NT2/D1 (cell line): ENCODE data around the gene CFAP300.

Source experiments
- SUZ12 ChIP-seq: IDR thresholded peaks from 2 replicates; pipeline ENCODE4 v1.6.1; 2011; ENCODE audit not compliant: insufficient read length, insufficient read depth; ENCODE audit errors: extremely low read depth
- YY1 ChIP-seq: IDR thresholded peaks from 2 replicates; pipeline ENCODE4 v1.6.1; 2011; ENCODE audit not compliant: insufficient read length, insufficient read depth
- ZNF274 ChIP-seq: IDR thresholded peaks from 2 replicates; pipeline ENCODE4 v1.6.1; 2011; ENCODE audit warnings: mild to moderate bottlenecking, low read depth, low read length

- TF ChIP-seq YY1 (no peak), ZNF274 (no peak), SUZ12 (no peak)
These were observed 52.5 kb downstream of the CFAP300 start for GRCh38 chr11:102099755-102100154.
